DMS79 treated with DMSO at 0.1 percent for 48 hours (cell line): ENCODE measurements around the gene RNF40.
A peak's percentile ranks its signal among the peaks of the same experiment; 100 is the strongest.
"Not testable (repeated sequence)": the region's sequence is repeated elsewhere in the genome, so short reads cannot be mapped to it uniquely, and the experiment has no call there.

Source experiments
- DNase-seq: peaks from one replicate; lab custom pipeline; 2025; lab: John Stamatoyannopoulos, UW

The RNF40 gene

GRCh38 chr16:30782486-30783279 lies 20.6 kb downstream of the RNF40 start:
- no peak for DNase-seq

GRCh38 chr16:30783280-30784109 lies 21.4 kb downstream of the RNF40 start:
- no peak for DNase-seq

GRCh38 chr16:30784215-30784614 lies 22.1 kb downstream of the RNF40 start:
- no peak for DNase-seq

- no peak for DNase-seq
Observed at GRCh38 chr16:30785126-30786106, 23.3 kb downstream of the RNF40 start.

- peak; percentile 4 for DNase-seq
Observed at GRCh38 chr16:30786115-30786935, 24.2 kb downstream of the RNF40 start.

- DNase-seq, result peak; percentile 67
Observed at GRCh38 chr16:30786936-30787612, 25.0 kb downstream of the RNF40 start, which contains the start of gene ZNF629. Gene ZNF629 (minus strand): TSS chr16:30787205. CDS start chr16:30784482, 2,723 bp downstream.

GRCh38 chr16:30787613-30788378 lies 25.7 kb downstream of the RNF40 start:
- DNase-seq, result no peak

GRCh38 chr16:30793508-30794069 lies 31.5 kb downstream of the RNF40 start:
- no peak for DNase-seq

- no peak for DNase-seq
Observed at GRCh38 chr16:30794634-30795033, 32.5 kb downstream of the RNF40 start.

GRCh38 chr16:30797670-30798309 lies 35.7 kb downstream of the RNF40 start:
- DNase-seq, result no peak

- DNase-seq, result no peak
Observed at GRCh38 chr16:30802936-30803335, 40.8 kb downstream of the RNF40 start.

- DNase-seq, result no peak
Observed at GRCh38 chr16:30805056-30805369, 42.9 kb downstream of the RNF40 start.

GRCh38 chr16:30805370-30806169 lies 43.4 kb downstream of the RNF40 start:
- DNase-seq, result peak; percentile 68

- DNase-seq, result no peak
Observed at GRCh38 chr16:30808146-30808545, 46.0 kb downstream of the RNF40 start.

- not testable (repeated sequence) for DNase-seq
Observed at GRCh38 chr16:30808890-30809426, 46.8 kb downstream of the RNF40 start.

- DNase-seq, result not testable (repeated sequence)
Observed at GRCh38 chr16:30809675-30810074, 47.6 kb downstream of the RNF40 start.

GRCh38 chr16:30813821-30814189 lies 51.7 kb downstream of the RNF40 start:
- no peak for DNase-seq

GRCh38 chr16:30816769-30817168 lies 54.6 kb downstream of the RNF40 start:
- DNase-seq, result no peak
